NT2/D1 (cell line): ENCODE results near the gene FAM120C.

ENCODE experiments used
- DNase-seq: peaks from one replicate; pipeline ENCODE4 v3.0.0-alpha.2; 2011; ENCODE audit warnings: low read depth, low spot score
- H3K27me3 ChIP-seq: 2 replicates; pipeline ENCODE4 v1.6.0; 2011; ENCODE audit warnings: mild to moderate bottlenecking; ENCODE audit not compliant: insufficient read length, insufficient read depth
- H3K36me3 ChIP-seq: 2 replicates; pipeline ENCODE4 v1.6.1; 2011; ENCODE audit warnings: mild to moderate bottlenecking, low read length, mixed read lengths; ENCODE audit not compliant: insufficient read depth, insufficient read length
- H3K4me1 ChIP-seq: 2 replicates; pipeline ENCODE4 v1.5.1; 2011; ENCODE audit not compliant: insufficient read depth, insufficient read length
- H3K4me3 ChIP-seq: 2 replicates; pipeline ENCODE4 v1.5.1; 2011; ENCODE audit warnings: low read depth; ENCODE audit not compliant: insufficient read length
- H3K9ac ChIP-seq: 2 replicates; pipeline ENCODE4 v1.6.0; 2011; ENCODE audit warnings: low read depth; ENCODE audit not compliant: insufficient read length
- H3K9me3 ChIP-seq: 2 replicates; pipeline ENCODE4 v1.5.1; 2011; ENCODE audit warnings: mild to moderate bottlenecking, low read length; ENCODE audit not compliant: insufficient read depth
- SUZ12 ChIP-seq: IDR thresholded peaks from 2 replicates; pipeline ENCODE4 v1.6.1; 2011; ENCODE audit not compliant: insufficient read length, insufficient read depth; ENCODE audit errors: extremely low read depth
- YY1 ChIP-seq: IDR thresholded peaks from 2 replicates; pipeline ENCODE4 v1.6.1; 2011; ENCODE audit not compliant: insufficient read length, insufficient read depth
- ZNF274 ChIP-seq: IDR thresholded peaks from 2 replicates; pipeline ENCODE4 v1.6.1; 2011; ENCODE audit warnings: mild to moderate bottlenecking, low read depth, low read length

The FAM120C gene

DNA sequence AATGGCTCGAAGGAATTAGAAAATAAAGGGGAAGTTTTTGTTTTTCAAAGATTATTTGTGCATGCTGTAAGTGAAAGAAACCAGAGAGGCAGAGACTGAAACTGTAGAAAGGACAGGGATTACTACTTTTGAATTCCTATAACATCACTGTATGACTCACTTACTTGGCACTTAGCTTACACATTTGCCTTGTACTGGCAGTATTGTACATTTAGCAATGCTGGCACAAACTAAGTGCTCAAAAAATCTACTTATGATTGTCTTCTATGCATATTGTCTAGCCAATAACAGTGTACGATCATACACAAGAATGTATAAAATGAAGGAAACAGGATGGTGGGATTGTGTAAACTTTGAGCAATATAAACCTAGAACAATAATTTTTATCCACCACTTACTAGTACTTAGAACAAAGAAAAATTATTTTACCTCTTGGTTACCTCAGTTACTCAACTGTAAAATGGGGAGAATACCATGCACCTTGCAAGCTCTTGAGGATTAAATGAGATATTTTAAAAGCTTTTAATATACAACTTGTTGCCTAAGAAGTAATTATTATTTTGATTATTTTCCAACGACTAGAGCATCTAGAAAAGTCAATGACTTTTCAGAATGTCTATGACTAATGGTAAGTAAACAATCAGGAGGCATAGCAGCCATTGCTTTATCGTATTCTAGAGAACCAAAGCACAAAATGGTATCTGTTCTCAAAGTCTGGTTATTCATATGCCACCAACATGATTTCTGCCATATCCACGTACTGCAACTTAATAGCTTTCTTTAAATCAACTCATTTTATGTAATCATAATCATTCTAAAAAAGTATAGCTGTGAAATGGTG is 4.7 kb downstream of the FAM120C start:
- Histone ChIP-seq H3K27me3 (no peaks in the 10 kb centered on the region), H3K4me3 (no peak overlapping the region), H3K36me3 (peaks cover 44% of the 10 kb centered on the region), H3K4me1 (peaks cover 8% of the 10 kb centered on the region), H3K9me3 (no peaks in the 10 kb centered on the region), H3K9ac (no peak overlapping the region)
- DNase-seq = no peak
- TF ChIP-seq ZNF274 (no peak), YY1 (no peak), SUZ12 (no peak)

DNA sequence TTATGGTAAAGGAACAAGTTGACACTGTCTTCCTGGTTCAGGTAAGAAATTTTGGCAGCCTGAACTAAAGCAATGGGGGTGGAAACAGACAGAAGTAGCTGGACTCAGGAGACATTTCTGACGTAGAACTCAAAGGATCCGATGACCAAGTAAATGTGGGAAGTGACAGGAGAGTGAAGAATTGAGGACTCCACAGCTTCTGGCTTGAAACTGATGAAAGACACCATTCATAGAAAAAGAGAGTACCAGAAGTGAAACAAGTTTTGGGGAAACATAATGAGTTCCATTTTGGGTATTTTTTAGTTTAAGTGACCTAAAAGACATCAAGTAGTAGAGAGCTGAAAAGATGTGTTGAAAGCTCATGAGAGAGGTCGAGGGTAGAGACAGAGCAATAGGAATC is 5.7 kb downstream of the FAM120C start:
- Histone ChIP-seq H3K36me3 (peaks cover 48% of the 10 kb centered on the region), H3K9ac (no peak overlapping the region), H3K27me3 (no peaks in the 10 kb centered on the region), H3K9me3 (no peaks in the 10 kb centered on the region), H3K4me3 (no peak overlapping the region), H3K4me1 (peaks cover 8% of the 10 kb centered on the region)
- no peak for DNase-seq
- TF ChIP-seq YY1 = no peak
- TF ChIP-seq SUZ12 = no peak
- TF ChIP-seq ZNF274 = no peak

DNA sequence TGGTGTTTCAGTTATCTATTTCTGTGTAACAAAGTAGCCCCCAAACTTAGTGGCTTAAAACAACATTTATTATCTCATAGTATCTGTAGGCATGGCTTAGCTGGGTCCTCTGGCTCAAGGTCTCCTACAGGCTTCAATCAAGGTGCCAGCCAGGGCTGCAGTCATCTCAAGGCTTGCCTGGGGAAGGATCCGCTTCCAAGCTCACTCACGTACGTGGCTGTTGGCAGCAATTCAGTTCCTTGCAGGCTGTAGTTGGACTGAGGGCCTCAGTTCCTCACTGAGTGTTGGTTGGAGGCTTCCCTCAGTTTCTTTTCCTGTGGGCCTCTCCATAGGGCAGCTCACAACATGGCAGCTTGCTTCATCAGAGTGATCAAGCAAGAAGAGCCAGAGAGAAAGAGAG is 9.3 kb downstream of the FAM120C start:
- Histone ChIP-seq H3K4me1 (no peaks in the 10 kb centered on the region), H3K9me3 (no peaks in the 10 kb centered on the region), H3K9ac (no peak overlapping the region), H3K27me3 (no peaks in the 10 kb centered on the region), H3K36me3 (peaks cover 41% of the 10 kb centered on the region), H3K4me3 (no peak overlapping the region)
- DNase-seq = no peak
- TF ChIP-seq ZNF274 = no peak
- TF ChIP-seq SUZ12 = no peak
- no peak for TF ChIP-seq YY1

DNA sequence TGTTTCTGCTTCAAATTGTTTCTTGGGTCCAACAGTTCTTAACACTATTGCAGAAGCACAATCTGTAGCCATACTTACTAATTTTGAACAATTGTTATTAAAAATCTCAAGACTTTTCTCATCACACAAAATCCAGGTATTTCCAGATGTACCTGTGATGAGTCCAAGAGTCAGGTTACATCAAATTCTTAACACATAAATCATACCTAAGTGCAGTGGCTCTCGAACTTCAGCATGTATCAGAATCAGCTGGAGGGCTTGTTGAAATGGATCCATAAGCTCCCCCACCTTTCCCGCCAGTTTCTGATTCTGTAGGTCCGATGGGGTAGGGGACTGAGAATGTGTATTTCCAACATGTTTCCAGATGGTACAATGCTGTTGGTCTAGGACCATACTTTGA is 10.6 kb downstream of the FAM120C start:
- no peak for DNase-seq
- Histone ChIP-seq H3K9ac (no peak overlapping the region), H3K4me1 (no peaks in the 10 kb centered on the region), H3K4me3 (no peak overlapping the region), H3K9me3 (no peaks in the 10 kb centered on the region), H3K36me3 (peaks cover 37% of the 10 kb centered on the region), H3K27me3 (no peaks in the 10 kb centered on the region)
- TF ChIP-seq SUZ12 = no peak
- no peak for TF ChIP-seq ZNF274
- TF ChIP-seq YY1 = no peak

DNA sequence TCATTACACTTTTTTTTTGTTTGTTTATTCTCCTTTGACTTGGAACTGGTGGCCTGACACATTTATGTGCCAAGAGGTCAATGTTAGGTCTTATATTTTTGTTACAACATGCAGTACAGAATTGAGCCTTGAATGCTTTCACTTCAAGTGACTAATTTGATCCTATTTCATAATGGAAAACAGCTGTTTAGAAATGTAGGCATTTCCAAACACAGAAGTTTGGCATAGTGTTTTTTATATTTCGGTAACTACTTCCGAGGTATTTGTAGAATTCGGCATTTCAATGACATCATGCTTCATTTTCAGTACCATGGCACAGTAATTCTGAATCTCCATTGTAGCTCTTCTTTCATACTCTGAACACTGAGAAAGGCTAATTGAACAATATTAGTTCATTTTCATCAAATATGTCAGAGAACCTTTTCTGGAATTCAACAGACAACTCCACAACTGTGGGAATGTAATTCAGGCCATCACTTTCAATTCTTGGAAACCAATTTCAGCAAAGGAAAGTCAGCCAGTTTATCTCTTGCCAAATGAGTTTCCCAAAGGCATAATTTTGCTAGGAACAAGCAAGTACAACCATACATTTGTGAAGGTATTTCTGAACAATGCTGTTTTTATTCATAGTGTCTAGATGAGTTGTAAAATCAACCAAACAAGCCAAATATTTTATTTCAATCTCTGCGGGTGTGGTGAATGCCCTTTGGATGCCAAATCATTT is 11.4 kb downstream of the FAM120C start:
- no peak for TF ChIP-seq SUZ12
- no peak overlapping the region for H3K4me3 ChIP-seq
- no peaks in the 10 kb centered on the region for H3K27me3 ChIP-seq
- DNase-seq = no peak
- peaks cover 30% of the 10 kb centered on the region for H3K36me3 ChIP-seq
- H3K4me1 ChIP-seq = no peaks in the 10 kb centered on the region
- H3K9ac ChIP-seq = no peak overlapping the region
- H3K9me3 ChIP-seq = no peaks in the 10 kb centered on the region

DNA sequence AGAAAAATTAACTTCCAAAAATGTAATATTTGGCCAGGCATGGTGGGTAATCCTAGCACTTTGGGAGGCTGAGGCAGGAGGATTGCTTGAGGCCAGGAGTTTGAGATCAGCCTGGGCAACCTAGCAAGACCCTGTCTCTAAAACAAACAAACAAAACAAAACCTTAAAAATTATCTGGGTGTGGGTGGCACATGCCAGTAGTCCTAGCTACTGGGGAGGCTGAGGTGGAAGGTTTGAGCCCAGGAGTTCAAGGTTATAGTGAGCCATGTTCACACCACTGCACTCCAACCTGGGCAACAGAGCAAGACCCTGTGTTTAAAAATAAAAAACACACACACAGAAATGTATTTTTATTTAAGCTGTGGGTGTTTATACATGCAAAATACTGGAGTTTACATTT is 12.0 kb downstream of the FAM120C start:
- H3K9me3 ChIP-seq = no peaks in the 10 kb centered on the region
- TF ChIP-seq ZNF274 (no peak), SUZ12 (no peak), YY1 (no peak)
- H3K9ac ChIP-seq = no peak overlapping the region
- no peaks in the 10 kb centered on the region for H3K4me1 ChIP-seq
- H3K36me3 ChIP-seq = peaks cover 27% of the 10 kb centered on the region
- DNase-seq = no peak
- H3K4me3 ChIP-seq = no peak overlapping the region
- H3K27me3 ChIP-seq = no peaks in the 10 kb centered on the region

DNA sequence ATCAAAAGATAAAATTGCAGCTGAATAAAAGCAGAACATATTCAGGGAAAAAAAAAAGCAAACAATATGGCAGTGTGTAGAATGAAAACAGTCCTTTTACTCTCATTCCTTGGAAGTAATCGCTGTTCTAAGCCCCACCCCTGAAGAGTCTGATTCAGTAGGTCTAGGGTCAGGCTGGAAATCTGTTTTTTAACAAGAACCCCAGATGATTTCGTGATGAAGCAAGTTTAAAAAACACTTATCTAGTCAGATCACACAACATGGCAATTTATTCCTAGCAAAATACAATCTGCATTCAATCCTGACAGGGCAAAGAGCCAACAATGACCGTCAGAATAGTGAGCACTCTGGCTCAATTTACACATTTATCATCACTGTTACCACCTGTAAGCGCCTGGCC is 16.1 kb downstream of the FAM120C start:
- Histone ChIP-seq H3K9me3 (no peaks in the 10 kb centered on the region), H3K4me1 (no peaks in the 10 kb centered on the region), H3K36me3 (peaks cover 2% of the 10 kb centered on the region), H3K9ac (no peak overlapping the region), H3K27me3 (no peaks in the 10 kb centered on the region), H3K4me3 (no peak overlapping the region)
- TF ChIP-seq ZNF274 (no peak), SUZ12 (no peak), YY1 (no peak)
- no peak for DNase-seq
